ENCODE measurements around the gene FGD3. TPM values are rescaled to one million over a fixed set of nuclear protein-coding genes. Genes with fewer than 3 reads are reported as not detected.

The FGD3 gene
- total and polyA plus RNA-seq, 9 of the 15 experiments (the other 6 are each of a cell fraction or from before 2014, with no cell fraction given), result 0.07 to 1.3 (median 0.29) TPM

GRCh38 chr9:93058355-93059010 is 111.2 kb downstream of the FGD3 start, which contains the start of gene SUSD3 (continued):
- TF ChIP-seq TOE1 (IDR thresholded peaks at IDR 0.05; ENCODE audit: borderline replicate concordance) (no peak), TOE1 (CRISPR knock-in tag; IDR thresholded peaks at IDR 0.05; ENCODE audit: borderline replicate concordance, low read depth) (no peak), ZNF23 (CRISPR knock-in tag; IDR thresholded peaks at IDR 0.05) (no peak), POLR2H (tag; IDR thresholded peaks at IDR 0.05; ENCODE audit: low read depth) (no peak), RBFOX2 (IDR thresholded peaks at IDR 0.05; ENCODE audit: low read depth, low read length) (peak; percentile 67), MGA (IDR thresholded peaks at IDR 0.05) (peak; percentile 65), ZNF121 (CRISPR knock-in tag; conservative IDR thresholded peaks at IDR 0.05) (no peak)

All from K562 (cell line).